NK-92 (cell line): ENCODE data around the gene KLHL21.

Source experiments
- DNase-seq: peaks from one replicate; lab custom pipeline; 2025; ENCODE audit not compliant: unreplicated experiment; lab: John Stamatoyannopoulos, UW

KLHL21 gene

GRCh38 chr1:6625584-6626149 lies 23.0 kb upstream of the KLHL21 start:
- DNase-seq, result no peak

- peak; percentile 26 for DNase-seq
Measured at GRCh38 chr1:6624710-6625583, 22.3 kb upstream of the KLHL21 start, which contains the start of gene THAP3. TSS of gene THAP3 (plus strand) at chr1:6624868. CDS start at chr1:6625219, 351 bp downstream.

GRCh38 chr1:6623269-6623965 lies 20.7 kb upstream of the KLHL21 start:
- DNase-seq, result no peak

GRCh38 chr1:6622396-6623152 lies 19.9 kb upstream of the KLHL21 start:
- no peak for DNase-seq

- no peak for DNase-seq
Measured at GRCh38 chr1:6621429-6622391, 19.0 kb upstream of the KLHL21 start.

- DNase-seq, result no peak
Measured at GRCh38 chr1:6619045-6619444, 16.4 kb upstream of the KLHL21 start.

GRCh38 chr1:6614929-6615785 lies 12.5 kb upstream of the KLHL21 start:
- no peak for DNase-seq

- no peak for DNase-seq
Measured at GRCh38 chr1:6614019-6614928, 11.6 kb upstream of the KLHL21 start.

- DNase-seq, result peak; percentile 94
Measured at GRCh38 chr1:6613361-6614018, 10.8 kb upstream of the KLHL21 start, which contains the start of gene PHF13. TSS of gene PHF13 (plus strand) at chr1:6613731. CDS start at chr1:6614067, 336 bp downstream.

GRCh38 chr1:6612641-6613360 lies 10.1 kb upstream of the KLHL21 start:
- DNase-seq, result no peak

- no peak for DNase-seq
Measured at GRCh38 chr1:6603915-6604558, 1.4 kb upstream of the KLHL21 start.

- no peak for DNase-seq
Measured at GRCh38 chr1:6603238-6603914, 707 bp upstream of the KLHL21 start.

- no peak for DNase-seq
Measured at GRCh38 chr1:6601923-6602668, 573 bp downstream of the KLHL21 start.

GRCh38 chr1:6601049-6601922 lies 1.4 kb downstream of the KLHL21 start:
- DNase-seq, result no peak
